GM18502 (cell line): Measurements from ENCODE around the gene MORF4L2.
"Not testable (repeated sequence)": the region's sequence is repeated elsewhere in the genome, so short reads cannot be mapped to it uniquely, and the experiment has no call there.

Experiments
- ATAC-seq: cut with Tn5 transposase; IDR thresholded peaks from one replicate; pipeline ENCODE4 v1.9.1; 2021; ENCODE audit warnings: mild to moderate bottlenecking; ENCODE audit not compliant: unreplicated experiment, poor library complexity

The MORF4L2 gene

DNA sequence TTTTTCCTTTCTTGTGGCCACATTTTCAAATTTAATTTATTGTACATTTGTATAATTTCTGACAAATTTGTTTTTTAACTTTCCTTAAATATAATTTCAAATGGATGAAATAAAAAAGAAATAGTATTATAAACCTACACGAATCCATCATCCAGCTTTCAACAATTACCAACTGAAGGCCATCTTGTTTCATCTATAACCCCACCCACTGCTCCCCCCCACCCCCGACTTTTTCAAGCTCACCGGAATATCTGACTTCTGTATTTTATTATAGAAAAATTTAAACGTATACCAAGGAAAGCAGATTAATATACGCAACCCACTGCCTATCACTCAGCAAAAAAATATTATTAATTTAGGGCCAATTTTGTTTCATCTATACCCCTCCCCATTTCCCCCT lies 1.1 kb downstream of the MORF4L2 start:
- ATAC-seq = no peak

DNA sequence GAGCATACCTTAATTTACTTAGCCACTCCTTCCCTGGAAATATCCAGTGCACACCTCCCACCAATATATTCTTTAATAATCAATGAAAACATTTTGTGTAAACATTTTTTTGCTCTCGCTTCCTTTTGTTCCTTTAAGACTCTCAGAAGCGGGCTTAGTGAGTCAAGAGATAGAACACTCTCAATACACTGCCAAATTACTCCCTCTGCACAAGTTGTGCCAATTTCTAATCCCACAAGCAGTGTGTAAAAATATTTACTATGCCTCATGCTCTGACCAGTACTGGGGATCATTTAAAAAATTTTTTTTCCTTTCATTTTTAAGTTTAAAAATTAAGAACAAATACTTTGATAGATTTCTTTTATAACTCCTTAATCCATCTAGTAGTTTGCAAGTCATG lies 5.1 kb downstream of the MORF4L2 start:
- ATAC-seq = no peak

DNA sequence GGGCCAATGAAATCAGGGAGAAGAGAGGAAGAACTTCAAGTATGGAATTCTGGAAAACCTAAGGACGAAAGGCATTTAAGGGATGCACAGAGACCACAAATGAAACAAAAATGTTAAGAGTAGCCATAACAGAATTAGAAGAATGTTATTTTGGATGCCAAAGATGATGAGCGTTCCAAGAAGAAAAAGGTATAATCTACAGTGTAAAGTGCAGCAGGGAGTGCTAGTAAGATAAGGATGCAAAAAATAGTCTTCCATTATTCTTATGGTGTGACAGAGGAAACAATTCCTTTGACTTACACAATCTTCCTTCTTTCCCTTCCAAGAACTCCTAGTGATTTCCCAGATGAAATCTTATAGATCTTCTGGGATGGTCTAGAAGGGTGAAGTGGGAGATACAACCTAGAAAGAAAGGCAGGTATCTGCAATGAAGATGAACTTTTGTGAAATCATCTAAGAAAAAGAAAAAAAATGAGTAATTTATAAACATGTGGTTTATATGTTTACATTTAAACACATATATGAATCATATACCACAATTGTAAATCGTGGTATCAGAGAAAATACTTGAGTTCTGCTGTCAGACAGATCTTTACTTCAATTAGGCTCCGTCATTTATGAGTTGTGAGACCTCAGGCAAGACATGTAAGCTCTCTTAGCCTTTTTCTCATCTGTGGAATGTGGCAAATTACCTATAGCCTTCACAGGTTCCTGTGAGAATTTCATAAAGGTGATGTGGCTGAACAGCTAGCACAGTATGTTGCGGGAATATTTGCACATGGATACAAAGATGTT lies 8.1 kb downstream of the MORF4L2 start:
- no peak for ATAC-seq

DNA sequence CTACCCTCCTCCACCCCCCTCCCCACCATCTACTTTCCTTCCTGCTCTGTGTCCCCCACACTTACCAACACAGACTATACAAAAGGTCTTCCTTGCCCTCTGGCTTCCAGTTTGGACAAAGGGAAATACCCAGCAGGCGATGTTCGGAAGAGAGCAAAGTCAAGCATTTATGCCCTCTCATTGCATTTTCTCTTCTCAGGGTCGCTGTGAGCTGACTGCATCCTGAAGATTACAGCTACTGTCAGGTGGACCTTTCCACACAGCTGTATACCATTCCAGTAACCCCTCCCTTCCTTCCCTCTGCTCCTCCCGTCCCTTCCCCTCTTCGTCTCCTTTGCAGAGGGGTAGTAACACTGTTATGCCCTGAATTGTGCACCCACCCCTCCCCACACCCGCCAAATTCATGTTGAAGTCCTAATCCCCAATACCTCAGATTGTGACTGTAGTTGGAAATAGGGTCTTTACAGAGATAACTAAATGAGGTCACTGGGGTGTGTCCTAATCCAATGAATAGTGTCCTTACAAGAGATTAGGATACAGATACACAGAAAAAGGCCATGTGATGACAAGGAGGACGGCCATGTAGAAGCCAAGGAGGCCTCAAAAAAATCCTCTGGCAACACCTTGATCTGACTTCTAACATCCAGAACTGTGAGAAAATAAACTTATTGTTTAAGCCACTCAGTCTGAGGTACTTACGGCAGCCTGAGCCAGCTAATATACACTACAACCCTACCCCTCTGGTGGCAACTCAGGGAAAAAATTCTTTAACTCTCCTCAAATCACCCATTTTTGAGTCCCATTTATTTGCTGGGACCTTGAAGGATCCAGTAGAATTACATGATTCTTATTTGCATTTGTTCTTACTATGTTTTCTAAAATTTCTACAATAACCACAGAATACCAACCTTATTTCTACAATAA lies 11.7 kb downstream of the MORF4L2 start:
- ATAC-seq = no peak

DNA sequence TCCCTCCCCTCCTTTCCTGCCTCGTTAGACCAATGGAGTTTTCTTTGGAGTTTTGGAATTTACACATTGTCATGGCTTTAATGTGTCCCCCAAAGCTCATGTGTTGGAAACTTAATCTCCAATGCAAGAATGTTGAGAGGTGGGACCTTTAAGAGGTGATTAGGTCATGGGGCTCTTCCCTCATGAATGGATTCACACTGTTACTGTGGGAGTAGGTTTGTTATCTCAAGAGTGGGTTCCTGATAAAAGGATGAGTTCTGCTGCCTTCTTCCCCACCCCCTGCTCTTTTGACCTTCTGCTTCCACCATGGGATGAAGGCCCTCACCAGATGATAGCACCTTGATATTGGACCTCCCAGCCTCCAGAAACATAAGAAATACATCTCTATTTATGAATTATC lies 16.8 kb downstream of the MORF4L2 start:
- no peak for ATAC-seq

DNA sequence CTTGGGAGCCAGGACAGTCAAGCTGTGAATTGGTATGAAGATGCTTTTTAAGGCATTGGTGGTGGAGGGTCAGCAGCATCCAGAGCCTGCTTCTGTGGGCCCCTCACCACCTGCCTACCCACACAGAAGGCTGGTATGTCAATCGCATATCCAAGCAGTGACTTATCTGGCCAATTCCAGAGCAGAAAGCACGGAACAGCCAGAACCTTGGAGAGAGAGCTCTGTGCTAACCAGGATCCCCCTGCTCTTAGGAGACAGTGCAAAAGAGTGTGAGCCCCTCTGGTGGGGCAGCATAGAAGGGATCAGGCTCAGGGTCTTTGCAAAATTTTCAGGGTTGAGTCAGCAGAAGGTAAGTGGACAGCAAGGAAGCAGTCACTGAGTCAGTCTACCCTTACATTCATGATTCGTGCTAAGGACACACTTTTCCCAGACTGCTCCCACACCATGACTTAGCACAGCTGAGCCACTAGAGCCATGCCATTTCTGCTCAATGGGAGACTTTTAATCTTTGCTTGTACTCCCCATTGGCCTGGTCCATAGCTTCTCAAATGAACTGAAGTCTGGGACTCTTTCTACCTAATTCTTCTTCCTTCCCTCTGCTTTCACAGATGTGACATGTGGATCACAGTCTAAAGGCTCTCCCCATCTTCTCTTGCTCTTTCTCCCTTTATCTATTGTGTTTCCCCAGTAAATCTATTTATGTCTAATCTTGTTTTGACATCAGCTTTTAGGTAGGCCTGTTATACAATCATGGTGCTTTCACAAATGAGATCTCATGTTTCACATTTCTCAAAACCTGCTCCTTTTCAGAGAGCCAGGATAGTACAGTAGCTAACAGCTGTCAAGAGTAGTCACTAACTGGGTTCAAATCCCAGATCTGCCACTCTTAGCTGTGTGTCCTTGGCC lies 20.0 kb downstream of the MORF4L2 start:
- ATAC-seq = no peak

DNA sequence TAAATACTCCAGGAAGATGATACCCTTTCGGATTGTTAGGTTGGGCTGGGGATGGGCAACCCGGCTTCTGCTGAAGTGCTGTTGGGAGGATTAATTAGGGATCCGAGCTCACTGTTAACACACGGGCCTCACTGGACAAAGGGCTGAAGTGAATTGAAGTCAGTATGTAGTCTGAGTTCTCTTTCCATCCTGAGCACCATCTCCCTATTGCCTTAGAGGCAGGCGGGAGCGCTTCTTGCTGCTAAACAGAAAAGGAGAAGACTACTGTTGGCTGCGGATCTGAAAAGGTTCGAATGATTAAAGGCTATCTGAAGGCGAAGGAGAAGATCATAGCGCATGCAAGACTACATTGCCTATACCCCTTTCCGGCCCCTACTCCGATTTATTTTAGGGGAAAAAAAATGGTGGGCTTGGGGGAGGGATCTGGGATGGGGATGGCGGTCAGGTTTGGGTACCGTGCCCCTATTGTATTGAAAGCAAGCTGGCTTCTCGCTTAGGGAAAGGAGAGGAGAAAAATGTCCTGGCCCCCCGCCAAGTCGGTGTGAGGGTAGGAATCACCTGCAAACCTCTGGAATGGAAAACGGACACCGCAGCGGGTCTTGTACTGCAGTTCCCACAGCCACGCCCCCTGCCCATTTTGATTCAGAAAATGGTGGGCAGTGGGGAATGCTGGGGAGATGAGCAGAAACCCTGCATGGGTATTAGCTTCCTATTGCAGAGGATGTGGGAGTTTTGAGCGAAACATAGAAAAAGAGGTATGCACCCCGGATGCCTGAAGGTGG lies 22.3 kb downstream of the MORF4L2 start:
- no peak for ATAC-seq

DNA sequence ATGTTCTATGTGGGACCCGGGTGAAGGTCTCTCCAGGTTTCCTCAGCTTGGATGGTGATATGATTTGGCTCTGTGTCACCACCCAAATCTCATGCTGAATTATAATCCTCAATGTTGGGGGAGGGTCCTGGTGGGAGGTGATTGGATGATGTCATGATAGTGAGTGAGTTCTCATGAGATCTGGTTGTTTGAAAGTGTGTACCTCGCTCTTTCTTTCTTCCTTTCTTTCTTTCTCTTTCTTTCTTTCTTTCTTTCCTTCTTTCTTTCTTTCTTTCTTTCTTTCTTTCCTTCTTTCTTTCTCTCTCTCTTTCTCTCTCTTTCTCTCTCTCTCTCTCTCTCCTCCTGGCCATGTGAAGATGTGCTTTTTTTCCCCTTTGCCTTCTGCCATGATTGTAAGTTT lies 27.0 kb downstream of the MORF4L2 start:
- ATAC-seq = not testable (repeated sequence)

DNA sequence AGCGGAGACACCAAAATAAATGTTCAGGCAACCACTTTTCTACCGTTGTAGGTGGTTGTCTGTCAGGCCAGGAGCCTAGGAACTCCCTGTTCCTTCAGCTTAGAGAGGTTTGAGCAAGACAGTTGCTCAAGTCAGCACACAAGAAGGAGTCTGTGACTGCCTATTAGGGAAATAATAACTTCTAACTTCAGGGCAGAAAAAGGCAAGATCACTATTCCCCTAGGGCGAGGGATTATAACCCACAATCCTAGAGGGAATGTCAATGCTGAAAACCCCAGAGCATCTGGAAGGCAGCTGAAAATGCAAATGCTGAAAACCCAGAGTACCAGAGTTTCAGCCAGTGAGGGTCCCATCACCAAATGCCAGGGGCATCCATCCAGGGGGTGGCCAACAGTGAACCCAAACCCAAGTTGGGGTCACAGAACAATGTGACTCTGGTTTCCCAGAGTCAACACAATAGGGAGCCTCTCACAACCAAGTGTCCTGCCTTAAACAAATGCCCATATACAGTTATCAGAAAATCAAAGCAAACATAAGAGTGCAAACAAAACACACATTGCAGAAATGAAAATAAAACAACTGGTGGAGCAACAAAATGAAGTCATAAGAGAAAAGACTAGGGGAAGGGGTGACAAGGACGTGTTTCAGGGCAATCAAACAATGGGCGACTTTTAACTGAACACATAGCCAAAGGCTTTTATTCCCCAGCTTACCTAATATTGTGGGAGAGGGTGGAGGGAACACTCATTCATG lies 27.6 kb downstream of the MORF4L2 start:
- ATAC-seq = no peak

DNA sequence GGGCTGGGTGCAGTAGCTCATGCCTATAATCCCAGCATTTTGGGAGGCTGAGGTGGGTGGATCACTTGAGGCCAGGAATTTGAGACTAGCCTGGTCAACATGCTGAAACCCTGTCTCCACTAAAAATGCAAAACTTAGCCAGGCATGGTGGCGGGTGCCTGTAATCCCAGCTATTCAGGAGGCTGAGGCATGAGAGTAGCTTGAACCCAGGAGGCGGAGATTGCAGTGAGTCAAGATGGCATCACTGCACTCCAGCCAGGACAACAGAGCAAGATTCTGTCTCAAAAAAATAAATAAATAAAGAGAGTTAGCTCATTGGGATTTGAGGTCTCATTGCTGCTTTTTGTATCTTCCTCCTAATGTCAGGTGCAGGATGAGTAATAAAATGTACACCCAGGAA lies 29.4 kb downstream of the MORF4L2 start:
- ATAC-seq = not testable (repeated sequence)

DNA sequence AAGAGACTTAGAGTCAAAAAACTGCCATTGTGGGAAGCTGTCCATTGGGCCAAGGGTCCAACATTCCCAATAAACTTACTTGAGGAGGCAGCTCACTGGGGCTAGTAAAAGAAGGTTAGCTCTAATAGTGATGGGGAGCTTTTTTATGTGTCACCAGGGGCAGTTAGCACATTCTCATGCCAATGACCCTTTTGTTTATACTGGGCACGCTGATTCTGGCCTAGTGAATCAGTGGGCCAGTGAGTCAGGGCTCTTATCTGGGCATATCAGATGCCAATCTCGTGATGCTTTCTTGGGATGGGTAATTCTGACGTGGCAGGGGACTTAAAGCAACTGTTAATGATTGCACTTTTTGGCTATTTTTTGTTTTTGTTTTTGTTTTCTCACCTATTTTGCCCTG lies 29.9 kb downstream of the MORF4L2 start:
- no peak for ATAC-seq

DNA sequence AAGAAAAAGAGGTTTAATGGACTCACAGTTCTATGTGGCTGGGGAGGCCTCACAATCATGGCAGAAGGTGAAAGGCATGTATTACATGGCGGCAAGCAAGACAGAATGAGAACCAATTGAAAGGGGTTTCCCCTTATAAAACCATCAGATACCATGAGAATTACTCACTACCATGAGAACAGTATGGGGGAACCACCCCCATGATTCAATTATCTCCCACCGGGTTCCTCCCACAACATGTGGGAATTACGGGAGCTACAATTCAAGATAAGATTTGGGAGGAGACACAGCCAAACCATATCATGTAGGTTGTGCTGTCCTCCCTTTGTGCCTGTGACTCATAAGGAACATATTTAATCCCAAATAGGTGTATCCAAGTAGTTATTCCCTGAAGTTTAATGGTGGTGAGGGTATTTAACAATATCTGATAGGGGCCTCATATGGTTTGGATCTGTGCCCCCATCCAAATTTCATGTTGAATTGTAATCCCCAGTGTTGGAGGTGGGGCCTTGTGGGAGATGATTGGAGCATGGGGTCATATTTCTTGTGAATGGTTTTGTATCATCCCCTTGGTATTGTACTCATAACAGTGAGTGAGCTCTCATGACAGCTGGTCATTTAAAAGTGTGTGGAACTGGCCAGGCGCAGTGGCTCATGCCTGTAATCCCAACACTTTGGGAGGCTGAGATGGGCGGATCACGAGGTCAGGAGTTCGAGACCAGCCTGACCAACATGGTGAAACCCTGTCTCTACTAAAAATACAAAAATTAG lies 31.1 kb downstream of the MORF4L2 start:
- ATAC-seq = not testable (repeated sequence)

DNA sequence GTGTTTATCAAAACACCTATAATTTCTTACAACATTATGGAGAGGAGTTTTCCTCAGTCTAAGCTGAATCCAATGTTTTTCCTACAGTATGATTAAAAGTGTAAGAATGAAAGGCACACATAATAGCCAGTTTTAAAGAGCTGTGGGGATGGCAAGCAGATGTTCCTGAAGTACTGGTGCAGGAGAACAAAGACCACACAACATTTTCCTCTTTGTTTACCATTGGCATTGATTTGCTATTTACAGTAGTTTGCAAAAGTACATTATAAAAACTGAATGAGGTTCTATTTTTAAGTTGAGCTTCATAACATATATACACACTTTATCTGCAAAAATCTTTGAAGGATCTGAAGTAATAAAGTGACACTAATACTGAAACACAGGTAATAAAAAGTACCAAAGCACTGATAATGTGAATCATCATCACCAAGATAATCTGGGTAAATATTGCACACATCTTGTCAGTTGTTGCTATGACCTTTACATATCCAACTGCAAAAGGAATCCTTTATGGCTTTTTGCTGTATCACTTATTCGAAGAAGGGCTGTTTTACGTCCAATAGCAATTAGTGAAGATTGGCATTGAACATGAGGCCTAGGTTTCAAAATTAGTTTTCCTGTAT lies 35.2 kb downstream of the MORF4L2 start:
- no peak for ATAC-seq

DNA sequence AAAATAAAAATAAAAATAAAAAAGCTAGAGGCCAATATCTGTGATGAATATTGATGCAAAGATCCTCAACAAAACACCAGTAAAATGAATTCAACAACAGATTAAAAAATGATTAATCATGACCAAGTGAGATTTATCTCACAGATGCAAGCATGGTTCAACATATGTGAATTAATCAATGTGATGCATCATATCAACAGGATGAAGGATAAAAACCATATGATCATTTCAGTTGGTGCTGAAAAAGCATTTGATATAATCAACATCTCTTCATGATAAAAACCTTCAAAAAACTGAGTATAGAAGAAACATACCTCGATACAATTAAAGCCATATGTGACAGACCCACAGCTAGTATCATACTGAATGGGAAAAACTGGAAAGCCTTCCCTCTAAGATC lies 38.9 kb downstream of the MORF4L2 start:
- no peak for ATAC-seq

DNA sequence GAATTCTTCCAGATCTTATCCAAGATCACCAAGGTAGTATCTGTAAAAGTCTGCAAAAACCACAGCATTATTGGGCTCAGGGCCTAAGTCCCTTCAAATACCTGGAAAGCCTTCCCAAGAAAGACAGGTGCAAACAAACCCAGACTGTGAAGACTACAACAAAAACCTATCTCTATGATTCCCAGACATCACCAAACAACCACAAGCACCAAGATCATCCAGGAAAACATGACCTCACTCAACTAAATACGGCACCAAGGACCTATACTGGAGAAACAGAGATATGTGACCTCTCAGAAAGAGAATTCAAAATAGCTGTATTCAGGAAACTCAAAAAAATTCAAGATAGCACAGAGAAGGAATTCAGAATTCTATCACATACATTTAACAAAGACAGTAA lies 42.4 kb downstream of the MORF4L2 start:
- ATAC-seq = no peak

DNA sequence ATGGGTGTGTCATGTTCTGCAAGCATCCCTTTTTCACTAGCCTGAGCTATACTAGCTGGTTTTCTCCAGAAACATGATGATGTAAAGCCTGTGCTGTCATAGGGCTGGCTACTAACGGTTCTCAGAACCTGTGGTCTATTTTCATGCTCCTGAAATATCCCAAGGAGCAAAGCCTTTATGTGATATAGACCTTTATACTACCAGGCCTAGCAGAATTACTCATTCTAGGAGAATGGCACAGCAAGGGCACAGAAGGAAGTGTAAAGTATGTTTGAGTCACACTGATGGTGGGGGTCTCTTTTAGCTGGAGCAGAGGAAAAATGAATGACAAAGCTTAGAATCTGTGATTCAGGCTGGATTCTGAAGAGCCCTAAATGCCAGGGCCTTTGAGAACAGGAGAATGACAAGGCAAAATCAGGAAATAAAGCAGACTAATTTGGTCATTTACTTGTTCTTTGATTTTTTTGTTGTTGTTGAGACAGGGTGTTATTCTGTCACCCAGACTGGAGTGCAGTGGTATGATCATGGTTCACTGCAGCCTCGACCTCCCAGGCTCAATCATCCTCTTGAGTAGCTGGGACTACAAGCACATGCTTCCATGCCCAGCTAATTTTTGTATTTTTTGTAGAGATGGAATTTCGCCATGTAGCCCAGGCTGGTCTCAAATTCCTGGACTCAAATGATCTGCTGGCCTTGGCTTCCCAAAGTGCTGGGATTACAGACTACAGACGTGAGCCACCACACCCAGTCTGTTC lies 45.9 kb downstream of the MORF4L2 start:
- ATAC-seq = no peak
